A549 (cell line): Measurements from ENCODE around the gene HEXIM1.

Experiments used
- JUNB ChIP-seq: fragments of >200 bp; sonication (Bioruptor Twin); formaldehyde crosslinking; IDR thresholded peaks from 2 replicates; pipeline ENCODE4 v1.6.1; 2016
- TF ChIP-seq, protein P1 (sequence below): IDR thresholded peaks from 2 replicates; pipeline ENCODE4 v1.6.1; 2012

GRCh38 chr17:45123076-45123770 is 25.1 kb upstream of the HEXIM1 start:
- TF ChIP-seq, protein P1, sequence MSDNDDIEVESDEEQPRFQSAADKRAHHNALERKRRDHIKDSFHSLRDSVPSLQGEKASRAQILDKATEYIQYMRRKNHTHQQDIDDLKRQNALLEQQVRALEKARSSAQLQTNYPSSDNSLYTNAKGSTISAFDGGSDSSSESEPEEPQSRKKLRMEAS, result no peak
- no peak for TF ChIP-seq JUNB
